Stimulated activated CD4-positive, alpha-beta T cell treated with anti-CD3 and anti-CD28 coated beads, Interleukin-12 subunit alpha, Interleukin-12 subunit beta, amount 100 ng/mL, for 24 hours (primary cell): Measurements from ENCODE around the gene GATAD2A.
A peak's percentile ranks its signal among the peaks of the same experiment; 100 is the strongest.
"Not testable (repeated sequence)": the region's sequence is repeated elsewhere in the genome, so short reads cannot be mapped to it uniquely, and the experiment has no call there.

Experiments used
- DNase-seq, 2 experiments: peaks; one replicate each; pipeline ENCODE4 v3.0.0-alpha.2; 2020; ENCODE audit warnings: low read depth in 2 of 2

GATAD2A gene

GRCh38 chr19:19388568-19389555 lies 16.6 kb upstream of the GATAD2A start:
- DNase-seq: no peak

DNA sequence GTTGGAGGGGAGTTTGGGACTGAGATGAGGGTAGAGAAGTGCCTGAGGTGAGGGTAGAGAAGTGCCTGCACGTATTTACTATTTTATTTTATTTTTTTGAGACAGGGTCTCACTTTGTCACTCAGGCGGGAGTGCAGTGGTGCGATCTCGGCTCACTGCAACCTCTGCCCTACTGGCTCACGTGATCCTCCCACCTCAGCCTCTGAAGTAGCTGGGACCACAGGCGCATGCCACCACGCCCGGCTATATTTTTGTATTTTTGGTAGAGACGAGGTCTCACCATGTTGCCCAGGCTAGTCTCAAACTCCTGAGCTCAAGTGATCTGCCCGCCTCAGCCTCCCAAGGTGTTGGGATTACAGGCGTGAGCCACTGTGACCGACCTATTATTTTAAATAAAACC lies 15.8 kb upstream of the GATAD2A start:
- not testable (repeated sequence) for DNase-seq

DNA sequence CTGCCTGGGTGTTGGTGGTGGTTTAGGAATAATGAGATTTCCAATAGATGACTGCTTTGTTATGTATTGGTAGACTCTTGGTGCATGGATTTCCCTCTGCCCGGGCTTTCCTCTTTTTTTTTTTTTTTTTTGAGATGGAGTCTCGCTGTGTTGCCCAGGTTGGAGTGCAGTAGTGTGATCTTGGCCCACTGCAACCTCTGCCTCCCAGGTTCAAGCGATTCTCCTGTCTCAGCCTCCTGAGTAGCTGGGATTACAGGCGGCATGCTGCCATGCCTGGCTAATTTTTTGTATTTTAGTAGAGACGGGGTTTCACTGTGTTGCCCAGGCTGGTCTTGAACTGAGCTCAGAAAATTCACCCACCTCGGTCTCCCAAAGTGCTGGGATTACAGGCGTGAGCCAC lies 11.1 kb upstream of the GATAD2A start:
- DNase-seq: not testable (repeated sequence)

- no peak for DNase-seq
These were observed 5.6 kb upstream of the GATAD2A start for GRCh38 chr19:19399733-19400433.

- DNase-seq: no peak
These were observed 2.7 kb upstream of the GATAD2A start for GRCh38 chr19:19402656-19403372.

GRCh38 chr19:19403373-19403901 lies 2.0 kb upstream of the GATAD2A start:
- DNase-seq: no peak

DNA sequence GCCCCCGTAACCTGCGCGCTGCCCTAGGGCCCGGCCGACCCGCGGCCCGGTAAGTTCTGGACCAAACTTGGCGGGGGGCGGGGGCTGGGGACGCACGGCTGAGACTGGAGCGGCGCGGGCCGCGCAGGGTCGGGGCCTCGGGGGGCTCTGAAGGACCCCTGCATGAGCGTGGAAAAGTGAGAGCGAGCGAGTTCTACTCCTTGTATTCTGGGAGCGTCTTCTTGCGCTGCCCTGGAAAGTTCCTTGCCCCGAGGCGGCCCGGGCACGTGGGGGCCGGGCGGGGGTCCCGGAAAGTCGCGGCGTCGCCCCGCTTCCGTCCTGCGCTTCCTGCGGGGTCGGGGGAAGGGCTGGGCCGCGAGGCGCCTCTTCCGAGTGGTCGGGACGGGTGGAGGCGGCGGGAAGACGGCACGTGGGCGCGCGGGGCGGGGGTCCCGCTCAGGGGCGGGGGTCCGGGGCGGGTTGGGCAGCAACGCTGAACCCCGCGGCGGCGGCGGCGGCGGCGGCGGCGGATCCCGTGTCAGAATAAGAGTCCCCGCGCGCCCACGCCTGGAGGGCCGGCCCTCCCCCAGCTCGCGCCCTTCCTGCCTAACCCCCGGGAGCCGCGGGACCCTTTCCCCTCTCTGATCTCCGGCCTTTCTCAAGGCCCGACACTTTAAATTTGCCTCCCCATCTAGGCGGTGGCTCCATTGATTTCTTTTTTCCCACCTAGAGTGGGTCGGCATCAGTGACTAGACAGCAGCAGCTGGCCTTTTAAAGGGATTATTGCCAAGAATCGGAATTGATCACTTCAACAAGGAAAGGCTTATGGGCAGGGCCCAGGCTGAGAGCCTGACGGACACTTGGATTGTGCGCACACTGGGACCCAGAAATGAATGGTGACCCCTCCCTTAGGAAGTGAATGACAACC lies 749 bp downstream of the GATAD2A start:
- peak in 1 of 2 experiments; percentile 41 for DNase-seq

GRCh38 chr19:19406878-19407632 lies 1.6 kb downstream of the GATAD2A start:
- peak in 1 of 2 experiments; percentile 48 for DNase-seq

DNA sequence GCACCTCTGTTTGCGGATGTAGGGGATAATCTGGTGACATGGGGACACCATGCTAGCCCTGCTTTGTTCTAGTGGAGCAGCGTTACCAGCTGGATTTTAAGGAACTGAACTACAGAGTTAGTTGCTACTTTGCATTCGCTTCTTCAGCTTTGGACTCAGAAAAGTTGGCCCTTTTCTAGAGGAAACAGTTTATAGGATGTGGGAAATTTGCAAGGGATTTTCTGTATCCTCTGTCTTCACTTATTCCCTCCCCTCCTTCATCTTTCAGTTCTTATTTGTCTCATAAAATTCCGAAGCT lies 2.1 kb downstream of the GATAD2A start:
- DNase-seq: no peak

DNA sequence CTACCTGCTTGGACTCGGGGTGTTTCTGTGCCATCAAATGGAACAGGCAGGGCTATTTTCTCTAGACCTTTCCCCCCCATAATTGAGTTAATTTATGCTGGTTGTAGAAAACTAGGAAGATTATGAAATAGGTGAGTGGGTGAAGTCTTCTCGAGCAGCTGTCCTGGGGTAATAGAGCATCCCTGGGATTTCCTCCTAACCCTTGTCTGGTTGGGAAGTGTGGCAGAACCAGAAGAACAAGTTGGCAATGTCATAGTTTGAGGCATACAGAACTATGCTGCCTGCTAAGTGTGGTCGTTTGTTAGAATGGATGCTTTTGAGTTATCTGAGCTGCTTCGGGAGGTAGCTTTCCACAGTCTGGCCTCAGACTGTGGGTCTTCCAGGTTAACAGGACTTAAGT lies 3.7 kb downstream of the GATAD2A start:
- no peak for DNase-seq

- no peak for DNase-seq
These were observed 4.2 kb downstream of the GATAD2A start for GRCh38 chr19:19409631-19410030.

- peak in 1 of 2 experiments; percentile 32 for DNase-seq
These were observed 5.4 kb downstream of the GATAD2A start for GRCh38 chr19:19410553-19411550.

- no peak for DNase-seq
These were observed 10.8 kb downstream of the GATAD2A start for GRCh38 chr19:19416280-19416679.

DNA sequence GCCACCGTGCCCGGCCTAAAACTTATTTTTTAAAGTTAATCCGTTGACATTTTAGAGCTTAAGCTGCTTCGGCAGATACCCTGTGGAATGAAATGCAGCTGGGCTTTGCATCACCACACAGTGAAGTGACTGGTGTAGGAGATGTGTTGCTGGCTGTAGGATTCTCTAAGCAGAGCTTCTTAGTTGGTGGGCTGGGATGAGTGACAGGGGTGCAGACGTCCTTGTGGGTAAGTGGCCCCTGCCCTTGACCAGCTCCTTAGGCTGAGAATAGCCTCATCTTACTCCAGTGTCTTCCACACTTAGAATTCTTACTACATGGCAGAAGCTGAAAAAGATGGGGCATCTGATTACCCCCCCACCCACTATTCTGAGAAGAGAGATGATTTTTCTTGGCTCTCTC lies 11.6 kb downstream of the GATAD2A start:
- no peak for DNase-seq

DNA sequence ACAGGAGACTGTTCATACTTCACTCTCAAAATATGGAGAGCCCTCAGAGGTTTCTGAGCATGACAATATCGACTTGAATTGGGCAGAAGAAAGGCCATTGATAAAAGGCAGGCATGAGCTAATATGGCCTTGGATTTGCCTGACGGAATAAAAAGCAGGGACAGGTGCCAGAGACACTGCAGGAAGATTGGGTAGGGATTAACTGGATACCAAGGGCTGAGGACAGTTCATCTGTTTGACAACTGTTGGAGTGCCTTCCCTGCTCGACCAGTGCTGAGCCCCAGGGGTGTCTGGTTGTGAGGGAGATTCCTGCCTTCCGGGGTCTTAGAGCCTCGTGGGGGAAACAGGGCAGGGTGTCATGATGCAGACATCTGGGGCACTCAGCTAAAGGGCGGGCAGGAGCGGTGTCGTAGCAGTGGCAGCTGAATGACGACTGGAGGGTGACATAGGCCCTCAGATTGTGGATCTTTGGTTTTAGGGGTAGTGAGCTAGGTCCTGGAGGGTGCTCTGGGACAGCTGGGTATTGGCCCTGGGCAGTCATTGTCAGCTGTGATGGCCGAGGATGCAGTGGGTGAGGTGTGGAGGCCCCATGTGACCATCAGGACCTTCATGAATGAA lies 12.3 kb downstream of the GATAD2A start:
- no peak for DNase-seq

DNA sequence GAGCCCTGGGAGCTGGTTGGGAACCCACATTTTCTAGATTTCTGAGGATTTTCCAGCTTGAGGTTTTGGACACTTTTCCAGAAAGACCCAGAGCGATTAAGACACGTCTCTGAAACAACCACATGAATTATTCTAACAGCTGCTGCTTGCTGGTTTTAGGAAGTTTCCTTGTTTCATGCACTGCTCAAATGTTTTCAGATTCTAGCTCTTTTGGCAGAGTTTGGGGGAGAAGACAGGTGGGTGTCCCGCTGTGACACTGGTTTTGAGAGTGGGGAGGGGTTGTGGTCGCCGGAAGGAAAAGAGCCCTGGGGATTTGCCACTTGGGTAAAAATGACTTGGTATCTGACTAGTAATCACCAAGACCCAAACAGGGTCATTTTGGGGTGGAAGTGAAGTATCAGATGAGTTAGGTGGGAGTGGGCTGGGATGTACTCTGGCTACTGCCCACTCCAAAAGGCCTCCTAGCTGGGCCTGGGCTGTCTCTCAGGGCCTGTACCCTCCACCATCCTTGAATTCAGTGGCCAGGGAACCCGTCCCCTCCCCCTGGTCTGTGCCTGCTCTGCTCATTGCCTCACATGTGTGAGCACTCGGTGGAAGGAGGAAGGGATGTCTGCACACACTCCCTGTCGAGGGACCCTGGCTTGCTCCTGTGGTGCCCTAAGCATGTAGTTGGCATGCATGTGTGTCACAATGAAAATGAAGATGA lies 13.2 kb downstream of the GATAD2A start:
- DNase-seq: no peak

DNA sequence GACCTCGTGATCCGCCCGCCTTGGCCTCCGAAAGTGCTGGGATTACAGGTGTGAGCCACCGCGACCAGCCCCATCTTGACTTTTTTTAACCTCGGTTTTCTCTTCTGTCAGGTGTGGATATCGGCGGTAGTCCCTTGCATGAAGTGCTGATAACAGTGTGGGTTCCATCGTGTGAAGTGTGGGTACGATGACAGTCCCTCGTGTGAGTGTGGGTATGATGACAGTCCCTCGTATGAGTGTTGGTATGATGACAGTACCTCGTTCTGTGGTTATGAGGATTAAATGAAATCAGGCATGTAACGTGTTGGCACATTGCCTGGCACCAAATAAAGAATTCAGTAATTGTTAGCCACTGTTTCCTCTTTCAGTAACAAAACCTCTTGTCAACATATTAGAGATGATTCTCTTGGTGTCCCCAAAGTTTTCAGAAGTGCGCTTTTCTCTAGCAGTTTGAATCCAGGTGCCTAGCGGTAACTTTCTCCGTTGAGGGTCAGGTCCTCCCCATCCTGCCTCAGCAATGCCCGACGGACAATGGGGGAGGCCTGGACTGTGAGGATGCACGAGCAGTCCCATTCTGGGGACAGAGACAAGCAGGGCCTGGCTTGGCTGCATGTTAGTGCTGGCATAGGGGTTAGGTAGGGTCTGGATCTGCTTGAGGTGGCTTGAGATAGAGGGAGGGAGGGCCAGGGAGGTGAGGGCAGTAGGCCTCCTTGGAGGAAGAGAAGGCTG lies 15.3 kb downstream of the GATAD2A start:
- DNase-seq: no peak
